K562 (cell line): Measurements from ENCODE around the gene HRG. TPM values are rescaled to one million over a fixed set of nuclear protein-coding genes. Genes with fewer than 3 reads are reported as not detected.

Experiments used
- ATAC-seq: fragments of 200-7000 bp; cut with Tn5 transposase; 3 replicates; pipeline ENCODE4 v1.9.1; 2020; ENCODE audit warnings: moderate library complexity
- BruUV-seq: library from RNA; stranded (reverse); fragments of 400-500 nt; replicated peaks from 2 replicates; lab custom pipeline; 2021; lab: Mats Ljungman, UMichigan
- CTCF ChIA-PET: fragments of 300-600 bp; formaldehyde crosslinking; extraction: SDS; loops from one replicate; lab custom pipeline; 2021; ENCODE audit warnings: low intra/inter-chr PET ratio; lab: Yijun Ruan, JAX
- POLR2A ChIA-PET: fragments of 300-600, 350-650 bp; sonication (Branson Sonifier 250); formaldehyde crosslinking; extraction: SDS; loops from one replicate; lab custom pipeline; 2021; ENCODE audit warnings: antibody characterized with exemption, inconsistent platforms; lab: Yijun Ruan, JAX
- DNase-seq, 4 experiments: peaks; one replicate each; pipeline versions ENCODE4 v3.0.0 to v3.0.0-alpha.2; 2011 to 2018; ENCODE audit warnings: low spot score in 3 of 4, mixed read lengths in 3 of 4; ENCODE audit errors: extremely low read depth in 1 of 4
- FAIRE-seq: peaks from 2 replicates; lab custom pipeline; 2011; peaks lifted over from hg19 to GRCh38; lab: Jason Lieb, UNC
- H2AFZ ChIP-seq: 2 replicates; pipeline ENCODE4 v1.6.0; 2011; ENCODE audit warnings: low read depth, low read length, control low read depth, inconsistent platforms
- H3K27ac ChIP-seq: fragments of 200-600 bp; 3 replicates; pipeline ENCODE4 v1.8.0; 2011; ENCODE audit warnings: low read depth, mild to moderate bottlenecking, control low read depth, inconsistent platforms, low read length, moderate library complexity, mixed read lengths; ENCODE audit errors: extremely low read depth
- H3K27me3 ChIP-seq, 2 experiments: fragments of 300-600 bp in 1 of 2; 2 replicates in 1 of 2; 3 replicates in 1 of 2; pipeline versions ENCODE4 v1.6.0 to v1.8.0; 2011; ENCODE audit warnings: inconsistent platforms in 2 of 2, low read length in 2 of 2, mild to moderate bottlenecking in 1 of 2, mixed read lengths in 1 of 2, moderate library complexity in 1 of 2; ENCODE audit not compliant: control insufficient read depth in 2 of 2, insufficient read depth in 2 of 2
- H3K36me3 ChIP-seq: fragments of 300-600 bp; 3 replicates; pipeline ENCODE4 v1.8.0; 2011; ENCODE audit warnings: mild to moderate bottlenecking, low read length, inconsistent platforms; ENCODE audit not compliant: control insufficient read depth, insufficient read depth
- H3K4me1 ChIP-seq, 2 experiments: fragments of 200-600 bp in 1 of 2; replicated peaks in 1 of 2; 2 replicates in 1 of 2; 3 replicates in 1 of 2; pipeline versions ENCODE4 v1.5.1 to v1.8.0; 2011; ENCODE audit warnings: inconsistent platforms in 2 of 2, low read length in 2 of 2, mild to moderate bottlenecking in 1 of 2, mixed read lengths in 1 of 2, moderate library complexity in 1 of 2; ENCODE audit not compliant: control insufficient read depth in 2 of 2, insufficient read depth in 2 of 2
- H3K4me2 ChIP-seq: 2 replicates; pipeline ENCODE4 v1.6.1; 2011; ENCODE audit warnings: low read length, control low read depth, inconsistent platforms, mixed read lengths; ENCODE audit not compliant: insufficient read depth
- H3K4me3 ChIP-seq: fragments of 200-600 bp; sonication (generic), shearing (Covaris generic); 2 replicates; pipeline ENCODE4 v1.5.1; 2016; ENCODE audit warnings: control low read depth, inconsistent platforms
- H3K79me2 ChIP-seq: fragments of 200-600 bp; 3 replicates; pipeline ENCODE4 v1.8.0; 2011; ENCODE audit warnings: low read length, inconsistent platforms; ENCODE audit not compliant: control insufficient read depth, insufficient read depth
- H3K9ac ChIP-seq, 2 experiments: 2 replicates each; pipeline versions ENCODE4 v1.6.0 to v1.6.1; 2011; ENCODE audit warnings: low read depth in 2 of 2, low read length in 2 of 2, control low read depth in 1 of 2, inconsistent platforms in 1 of 2, mild to moderate bottlenecking in 1 of 2, mixed read lengths in 1 of 2; ENCODE audit not compliant: insufficient read depth in 1 of 2
- H3K9me1 ChIP-seq: one replicate; pipeline ENCODE4 v1.6.0; 2011; ENCODE audit warnings: inconsistent platforms, mild to moderate bottlenecking, low read length, moderate library complexity; ENCODE audit not compliant: control insufficient read depth, insufficient read depth
- H3K9me3 ChIP-seq: replicated peaks from 2 replicates; pipeline ENCODE4 v1.5.1; 2011; ENCODE audit warnings: low read depth, low read length, inconsistent platforms; ENCODE audit not compliant: control insufficient read depth, insufficient read depth
- H4K20me1 ChIP-seq: replicated peaks from 2 replicates; pipeline ENCODE4 v1.6.1; 2011; ENCODE audit warnings: low read length, inconsistent platforms, mixed read lengths; ENCODE audit not compliant: control insufficient read depth, insufficient read depth
- CREB5 ChIP-seq: fragments of 250-450 bp; sonication (Bioruptor Pico); IDR thresholded peaks from 2 replicates; pipeline ENCODE4 v1.5.0; 2020; ENCODE audit warnings: mild to moderate bottlenecking
- CREBBP ChIP-seq: IDR thresholded peaks from one replicate; pipeline ENCODE4 v1.6.1; 2012; ENCODE audit warnings: low read depth, mild to moderate bottlenecking, control low read depth, inconsistent platforms, low read length
- JUND ChIP-seq, 2 experiments: IDR thresholded peaks; 2 replicates in 1 of 2; 3 replicates in 1 of 2; pipeline ENCODE4 v1.6.1; 2011; ENCODE audit warnings: borderline replicate concordance in 2 of 2, low read depth in 2 of 2, low read length in 2 of 2, improper control_type of control experiment in 1 of 2, missing biosample characterization in 1 of 2, missing genetic modification characterization in 1 of 2, missing genetic modification reagents in 1 of 2
- MAFK ChIP-seq: IDR thresholded peaks from 2 replicates; pipeline ENCODE4 v1.6.1; 2011; ENCODE audit warnings: low read length, improper control_type of control experiment
- MYNN ChIP-seq, 2 experiments: sonication (generic); formaldehyde crosslinking in 1 of 2; IDR thresholded peaks; 2 replicates each; pipeline versions ENCODE4 v1.5.0 to v1.6.1; 2016 to 2020; ENCODE audit warnings: antibody characterized with exemption in 1 of 2, missing genetic modification reagents in 1 of 2
- SFPQ ChIP-seq: fragments of 200-400 bp; formaldehyde crosslinking; IDR thresholded peaks from 2 replicates; pipeline ENCODE4 v1.6.1; 2017; ENCODE audit warnings: mild to moderate bottlenecking, low read depth, low read length, moderate library complexity
- YY1 ChIP-seq, 3 experiments: IDR thresholded peaks; 2 replicates each; pipeline ENCODE4 v1.6.1; 2011; ENCODE audit warnings: low read length in 2 of 3, mild to moderate bottlenecking in 2 of 3, moderate library complexity in 2 of 3, borderline replicate concordance in 1 of 3, control low read depth in 1 of 3, low read depth in 1 of 3; ENCODE audit not compliant: insufficient read depth in 3 of 3, insufficient replicate concordance in 2 of 3, control insufficient read depth in 1 of 3, insufficient read length in 1 of 3; ENCODE audit errors: extremely low read depth in 1 of 3
- in situ Hi-C: fragments of 300-500 bp; cut with MboI; formaldehyde crosslinking; loops from 4 replicates; pipeline ENCODE4 v1.15.0; 2018; ENCODE audit warnings: inconsistent platforms, mixed read lengths
- intact Hi-C: fragments of 100-400 bp; cut with micrococcal nuclease; formaldehyde crosslinking; loops from 2 replicates; pipeline ENCODE4 v1.14.2; 2022
- polyA plus RNA-seq, 8 experiments: library from polyadenylated mRNA; depleted of rRNA in 4 of 8; stranded (reverse) in 5 of 8; unstranded in 3 of 8; fragments of >200 nt; fragmentation: Nextera tagmentation in 2 of 8; fragmentation: Illumina TruSeq in 1 of 8; extraction: Ambion mirVana in 2 of 8; extraction: Trizol in 1 of 8; gene quantifications; 2 replicates each; pipeline versions ENCODE4 v1.2.1 to v1.2.3, GENCODE V29; 2011 to 2014; ENCODE audit warnings: inconsistent platforms in 1 of 8, missing spikeins in 1 of 8
- total RNA-seq, 7 experiments: library from RNA; depleted of rRNA in 6 of 7; stranded (reverse); fragments of >200 nt in 6 of 7; fragmentation: Illumina TruSeq in 2 of 7; extraction: Trizol in 2 of 7; gene quantifications; 2 replicates each; pipeline versions ENCODE4 v1.2.1 to v1.2.3, GENCODE V29; 2011 to 2021; ENCODE audit warnings: low replicate concordance in 1 of 7

Gene HRG
- total and polyA plus RNA-seq, 9 of the 15 experiments (the other 6 are each of a cell fraction or from before 2014, with no cell fraction given): not detected

DNA sequence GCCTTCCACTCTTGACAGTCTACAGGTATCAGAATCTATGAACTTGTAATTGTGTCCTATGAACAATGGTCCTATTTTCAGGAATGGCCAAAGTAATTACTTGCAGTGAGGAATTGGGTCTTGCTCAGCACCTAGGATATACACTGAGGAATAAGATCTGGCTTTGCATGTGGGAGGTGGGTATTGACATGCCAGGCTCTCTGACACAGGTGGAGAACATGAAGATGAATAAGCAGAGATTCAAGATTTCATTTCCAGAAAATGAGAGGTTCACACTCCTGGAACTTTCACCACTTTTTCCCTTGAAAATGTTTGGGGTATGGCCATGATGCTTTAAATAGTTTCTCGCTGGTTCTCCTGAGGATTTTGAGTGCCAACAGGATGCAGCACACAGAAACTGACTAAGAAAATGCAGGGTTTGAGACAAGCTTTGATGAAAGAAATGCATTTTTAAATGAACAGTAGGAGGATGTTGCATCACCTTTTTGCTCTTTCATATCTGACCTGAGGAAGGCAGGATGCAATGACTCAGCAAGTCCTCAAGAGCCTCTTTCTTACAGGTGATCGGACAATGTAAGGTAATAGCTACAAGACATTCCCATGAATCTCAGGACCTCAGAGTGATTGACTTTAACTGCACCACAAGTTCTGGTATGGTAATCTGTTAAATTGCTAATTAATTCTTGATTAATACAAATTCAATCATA, 3.7 kb downstream of the HRG start (continued):
- no peak for TF ChIP-seq CREB5
- TF ChIP-seq MAFK: peak; percentile 26; the same call in 1 of the 2 replicates
- TF ChIP-seq MYNN (IDR thresholded peaks at IDR 0.05): no peak
- no peak for TF ChIP-seq MYNN (CRISPR knock-in tag; IDR thresholded peaks at IDR 0.05)
- TF ChIP-seq YY1 (IDR thresholded peaks at IDR 0.05; ENCODE audit: borderline replicate concordance in 1 of 3, control insufficient read depth in 1 of 3, extremely low read depth in 1 of 3, insufficient read depth in 3 of 3, insufficient read length in 1 of 3, insufficient replicate concordance in 2 of 3, low read depth in 1 of 3, low read length in 2 of 3): no peak
- no peak for TF ChIP-seq CREBBP
- TF ChIP-seq JUND (IDR thresholded peaks at IDR 0.05; ENCODE audit: borderline replicate concordance, low read depth, low read length): peak; percentile 30; the same call in 1 of the 2 replicates
- TF ChIP-seq JUND (tag; IDR thresholded peaks at IDR 0.05; ENCODE audit: borderline replicate concordance, low read depth, low read length): no peak

GRCh38 chr3:186670155-186670554, 4.3 kb downstream of the HRG start:
- intact Hi-C loops (no loop called here), in situ Hi-C loops (no loop called here)
- Histone ChIP-seq H3K4me1 (no peaks in the 10 kb centered on the region; a peak in 1 of 5 replicates), H3K9me3 (no peaks in the 10 kb centered on the region), H3K9ac (no peak overlapping the region), H3K9me1 (no peaks in the 10 kb centered on the region), H3K79me2 (no peaks in the 10 kb centered on the region), H3K4me3 (no peak overlapping the region), H3K27ac (no peak overlapping the region), H4K20me1 (no peaks in the 10 kb centered on the region; the same call in 1 of the 2 replicates), H3K36me3 (no peaks in the 10 kb centered on the region), H2AFZ (no peak overlapping the region), H3K4me2 (no peak overlapping the region), H3K27me3 (peaks cover 11 to 26% of the 10 kb centered on the region in 2 experiments)
- no peak for FAIRE-seq
- ChIA-PET CTCF (no interaction called here), POLR2A (no interaction called here)
- no TSS peak for BruUV-seq
- DNase-seq: no peak
- ATAC-seq: no peak
- no peak for TF ChIP-seq SFPQ
